Activated T-cell treated with anti-CD3 and anti-CD28 coated beads, Interleukin-2, amount 50 U/mL, for 24 hours (primary cell): ENCODE measurements around the gene HMGN1.
"Not testable (repeated sequence)": the region's sequence is repeated elsewhere in the genome, so short reads cannot be mapped to it uniquely, and the experiment has no call there.

Source experiments
- DNase-seq: peaks from one replicate; pipeline ENCODE4 v3.0.0-alpha.2; 2020
- H3K27ac Mint-ChIP-seq: 2 replicates; pipeline ENCODE4 v1.8.0; 2020; ENCODE audit warnings: mild to moderate bottlenecking, mixed read lengths
- H3K27me3 Mint-ChIP-seq: 2 replicates; pipeline ENCODE4 v1.8.0; 2020; ENCODE audit warnings: mixed read lengths
- H3K36me3 Mint-ChIP-seq: 2 replicates; pipeline ENCODE4 v1.8.0; 2020; ENCODE audit warnings: low read depth, mixed read lengths
- H3K4me1 Mint-ChIP-seq: 2 replicates; pipeline ENCODE4 v1.8.0; 2020; ENCODE audit warnings: low read depth, mixed read lengths
- H3K4me3 Mint-ChIP-seq: 2 replicates; pipeline ENCODE4 v1.8.0; 2020; ENCODE audit warnings: mild to moderate bottlenecking, moderate library complexity, mixed read lengths
- H3K9me3 Mint-ChIP-seq: 2 replicates; pipeline ENCODE4 v1.8.0; 2020; ENCODE audit warnings: mixed read lengths

Gene HMGN1

GRCh38 chr21:39348355-39349210, at the start of gene HMGN1:
Gene HMGN1 (minus strand): TSS chr21:39349088. CDS start chr21:39348917, 171 bp downstream.
- Mint-ChIP-seq H3K4me1 (peaks cover 43% of the 10 kb centered on the region), H3K27me3 (peaks cover 3% of the 10 kb centered on the region), H3K36me3 (peaks cover 48% of the 10 kb centered on the region), H3K4me3 (peak within 1 kb of the TSS; percentile 98), H3K27ac (peak within 1 kb of the TSS; percentile 99), H3K9me3 (no peaks in the 10 kb centered on the region)
- DNase-seq = peak; percentile 93

- Mint-ChIP-seq H3K27me3 (no peaks in the 10 kb centered on the region), H3K4me3 (no peak overlapping the region), H3K4me1 (no peaks in the 10 kb centered on the region), H3K36me3 (peaks cover 47% of the 10 kb centered on the region), H3K27ac (no peak overlapping the region), H3K9me3 (no peaks in the 10 kb centered on the region)
- DNase-seq = no peak
Observed at GRCh38 chr21:39397646-39398385, 48.9 kb upstream of the HMGN1 start.

- Mint-ChIP-seq H3K36me3 (peaks cover 68% of the 10 kb centered on the region), H3K4me1 (peaks cover 14% of the 10 kb centered on the region), H3K4me3 (no peak overlapping the region), H3K27ac (no peak overlapping the region), H3K27me3 (no peaks in the 10 kb centered on the region), H3K9me3 (no peaks in the 10 kb centered on the region)
- no peak for DNase-seq
Observed at GRCh38 chr21:39392981-39393380, 44.1 kb upstream of the HMGN1 start.

GRCh38 chr21:39390212-39390765, 41.4 kb upstream of the HMGN1 start:
- DNase-seq = no peak
- Mint-ChIP-seq H3K4me3 (no peak overlapping the region), H3K9me3 (no peaks in the 10 kb centered on the region), H3K27me3 (no peaks in the 10 kb centered on the region), H3K4me1 (peaks cover 30% of the 10 kb centered on the region), H3K36me3 (peaks cover 48% of the 10 kb centered on the region), H3K27ac (no peak overlapping the region)

GRCh38 chr21:39388811-39389155, 39.9 kb upstream of the HMGN1 start:
- Mint-ChIP-seq H3K4me3 (peak overlapping the region; percentile 84), H3K4me1 (peaks cover 38% of the 10 kb centered on the region), H3K36me3 (peaks cover 38% of the 10 kb centered on the region), H3K9me3 (no peaks in the 10 kb centered on the region), H3K27ac (no peak overlapping the region), H3K27me3 (no peaks in the 10 kb centered on the region)
- no peak for DNase-seq

GRCh38 chr21:39388038-39388810, 39.3 kb upstream of the HMGN1 start:
- no peaks in the 10 kb centered on the region for H3K9me3 Mint-ChIP-seq
- H3K4me3 Mint-ChIP-seq = peak overlapping the region; percentile 84
- peak; percentile 93 for DNase-seq
- H3K36me3 Mint-ChIP-seq = peaks cover 34% of the 10 kb centered on the region
- no peaks in the 10 kb centered on the region for H3K27me3 Mint-ChIP-seq
- H3K27ac Mint-ChIP-seq = peak overlapping the region; percentile 95
- H3K4me1 Mint-ChIP-seq = peaks cover 38% of the 10 kb centered on the region

GRCh38 chr21:39387461-39388037, 38.7 kb upstream of the HMGN1 start:
- Mint-ChIP-seq H3K4me3 (peak overlapping the region; percentile 84), H3K36me3 (peaks cover 27% of the 10 kb centered on the region), H3K27ac (peak overlapping the region; percentile 95), H3K4me1 (peaks cover 39% of the 10 kb centered on the region), H3K9me3 (no peaks in the 10 kb centered on the region), H3K27me3 (no peaks in the 10 kb centered on the region)
- peak; percentile 95 for DNase-seq

- no peaks in the 10 kb centered on the region for H3K9me3 Mint-ChIP-seq
- no peak for DNase-seq
- peaks cover 20% of the 10 kb centered on the region for H3K36me3 Mint-ChIP-seq
- H3K27me3 Mint-ChIP-seq = no peaks in the 10 kb centered on the region
- peak overlapping the region; percentile 95 for H3K27ac Mint-ChIP-seq
- H3K4me1 Mint-ChIP-seq = peaks cover 44% of the 10 kb centered on the region
- H3K4me3 Mint-ChIP-seq = peak overlapping the region; percentile 84
Observed at GRCh38 chr21:39386899-39387298, 38.0 kb upstream of the HMGN1 start.

- no peaks in the 10 kb centered on the region for H3K27me3 Mint-ChIP-seq
- H3K36me3 Mint-ChIP-seq = peaks cover 13% of the 10 kb centered on the region
- H3K4me3 Mint-ChIP-seq = peak overlapping the region; percentile 68
- no peaks in the 10 kb centered on the region for H3K9me3 Mint-ChIP-seq
- peak overlapping the region; percentile 85 for H3K27ac Mint-ChIP-seq
- H3K4me1 Mint-ChIP-seq = peaks cover 48% of the 10 kb centered on the region
- DNase-seq = peak; percentile 40
Observed at GRCh38 chr21:39386194-39386593, 37.3 kb upstream of the HMGN1 start.

GRCh38 chr21:39385299-39386145, 36.6 kb upstream of the HMGN1 start:
- Mint-ChIP-seq H3K27me3 (no peaks in the 10 kb centered on the region), H3K4me3 (peak overlapping the region; percentile 68), H3K27ac (peak overlapping the region; percentile 85), H3K36me3 (peaks cover 8% of the 10 kb centered on the region), H3K4me1 (peaks cover 52% of the 10 kb centered on the region), H3K9me3 (no peaks in the 10 kb centered on the region)
- DNase-seq = peak; percentile 69

- Mint-ChIP-seq H3K27me3 (no peaks in the 10 kb centered on the region), H3K36me3 (peaks cover 7% of the 10 kb centered on the region), H3K4me1 (peaks cover 54% of the 10 kb centered on the region), H3K27ac (peak overlapping the region; percentile 74), H3K9me3 (no peaks in the 10 kb centered on the region), H3K4me3 (no peak overlapping the region)
- no peak for DNase-seq
Observed at GRCh38 chr21:39384674-39385298, 35.9 kb upstream of the HMGN1 start.

- peak overlapping the region; percentile 0 for H3K4me3 Mint-ChIP-seq
- not testable (repeated sequence) for DNase-seq, H3K36me3 Mint-ChIP-seq, H3K9me3 Mint-ChIP-seq, H3K27me3 Mint-ChIP-seq
- H3K4me1 Mint-ChIP-seq = peaks cover 37% of the 10 kb centered on the region
- H3K27ac Mint-ChIP-seq = peak overlapping the region; percentile 1
Observed at GRCh38 chr21:39382096-39382495, 33.2 kb upstream of the HMGN1 start.

GRCh38 chr21:39381009-39381408, 32.1 kb upstream of the HMGN1 start:
- DNase-seq = no peak
- Mint-ChIP-seq H3K4me3 (peak overlapping the region; percentile 93), H3K27me3 (no peaks in the 10 kb centered on the region)

More at GRCh38 chr21:39381009-39381408, 32.1 kb upstream of the HMGN1 start:
- Mint-ChIP-seq H3K36me3 (peaks cover 4% of the 10 kb centered on the region), H3K9me3 (no peaks in the 10 kb centered on the region), H3K27ac (peak overlapping the region; percentile 92), H3K4me1 (peaks cover 29% of the 10 kb centered on the region)
